ENCODE results near the gene C4orf50. TPM values are rescaled to one million over a fixed set of nuclear protein-coding genes. Genes with fewer than 3 reads are reported as not detected.

C4orf50 gene
- total RNA-seq, 1 donor from 2014 or later = not detected

GRCh38 chr4:5885733-5886132, 132.5 kb downstream of the C4orf50 start:
- H3K4me3 ChIP-seq (ENCODE audit: low read depth, low read length) = no peak overlapping the region
- DNase-seq (ENCODE audit: low read depth) = no peak
- TF ChIP-seq, protein P1, sequence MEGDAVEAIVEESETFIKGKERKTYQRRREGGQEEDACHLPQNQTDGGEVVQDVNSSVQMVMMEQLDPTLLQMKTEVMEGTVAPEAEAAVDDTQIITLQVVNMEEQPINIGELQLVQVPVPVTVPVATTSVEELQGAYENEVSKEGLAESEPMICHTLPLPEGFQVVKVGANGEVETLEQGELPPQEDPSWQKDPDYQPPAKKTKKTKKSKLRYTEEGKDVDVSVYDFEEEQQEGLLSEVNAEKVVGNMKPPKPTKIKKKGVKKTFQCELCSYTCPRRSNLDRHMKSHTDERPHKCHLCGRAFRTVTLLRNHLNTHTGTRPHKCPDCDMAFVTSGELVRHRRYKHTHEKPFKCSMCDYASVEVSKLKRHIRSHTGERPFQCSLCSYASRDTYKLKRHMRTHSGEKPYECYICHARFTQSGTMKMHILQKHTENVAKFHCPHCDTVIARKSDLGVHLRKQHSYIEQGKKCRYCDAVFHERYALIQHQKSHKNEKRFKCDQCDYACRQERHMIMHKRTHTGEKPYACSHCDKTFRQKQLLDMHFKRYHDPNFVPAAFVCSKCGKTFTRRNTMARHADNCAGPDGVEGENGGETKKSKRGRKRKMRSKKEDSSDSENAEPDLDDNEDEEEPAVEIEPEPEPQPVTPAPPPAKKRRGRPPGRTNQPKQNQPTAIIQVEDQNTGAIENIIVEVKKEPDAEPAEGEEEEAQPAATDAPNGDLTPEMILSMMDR (conservative IDR thresholded peaks at IDR 0.05; ENCODE audit: low read depth, low read length) = no peak

DNA sequence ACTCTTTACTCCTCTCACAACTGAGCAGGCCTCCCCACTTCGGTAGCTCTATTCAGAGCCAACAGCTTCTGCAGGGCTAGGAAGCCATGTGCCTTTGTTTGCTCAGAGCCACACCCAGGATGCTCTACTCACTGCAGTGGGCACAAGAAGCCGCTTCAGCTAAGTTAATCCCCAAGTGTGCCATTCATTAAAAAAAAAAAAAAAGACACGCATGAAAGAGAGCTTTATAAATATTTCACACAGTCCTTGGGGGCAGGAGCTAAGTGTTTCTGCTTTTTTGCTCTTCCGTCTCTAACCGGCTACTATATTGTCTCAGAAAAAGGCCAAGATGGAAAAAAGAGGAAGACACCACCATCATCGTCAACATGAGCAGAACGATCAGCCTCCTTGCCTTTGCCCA, 133.4 kb downstream of the C4orf50 start:
- no peak for DNase-seq (ENCODE audit: low read depth)
- TF ChIP-seq, protein P1 (conservative IDR thresholded peaks at IDR 0.05; ENCODE audit: low read depth, low read length) = no peak
- no peak overlapping the region for H3K4me3 ChIP-seq (ENCODE audit: low read depth, low read length)

DNA sequence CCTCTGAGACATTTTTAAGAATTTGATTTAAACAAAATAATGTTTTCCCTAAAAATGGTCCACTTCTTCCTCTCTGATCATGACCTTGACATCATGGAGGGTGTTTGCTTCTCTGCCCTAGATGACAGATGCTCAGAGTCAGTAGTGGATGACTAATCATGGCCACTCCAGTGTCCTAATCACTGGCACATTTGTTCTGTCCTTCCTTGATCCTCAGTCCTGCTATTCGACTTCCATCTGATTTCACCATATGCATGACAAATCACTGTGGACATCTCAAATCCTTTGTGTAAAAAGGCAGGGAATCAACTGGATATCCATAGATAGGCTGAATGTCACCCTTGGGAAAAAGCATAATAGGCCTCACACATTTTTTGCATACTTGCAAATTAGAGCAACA, 134.3 kb downstream of the C4orf50 start:
- no peak overlapping the region for H3K4me3 ChIP-seq (ENCODE audit: low read depth, low read length)
- TF ChIP-seq, protein P1 (conservative IDR thresholded peaks at IDR 0.05; ENCODE audit: low read depth, low read length) = no peak
- no peak for DNase-seq (ENCODE audit: low read depth)

- no peak overlapping the region for H3K4me3 ChIP-seq (ENCODE audit: low read depth, low read length)
- TF ChIP-seq, protein P1 (conservative IDR thresholded peaks at IDR 0.05; ENCODE audit: low read depth, low read length) = no peak
- no peak for DNase-seq (ENCODE audit: low read depth)
Observed at GRCh38 chr4:5882947-5883346, 135.3 kb downstream of the C4orf50 start.

- no peak for DNase-seq (ENCODE audit: low read depth)
- no peak overlapping the region for H3K4me3 ChIP-seq (ENCODE audit: low read depth, low read length)
- TF ChIP-seq, protein P1 (conservative IDR thresholded peaks at IDR 0.05; ENCODE audit: low read depth, low read length) = no peak
Observed at GRCh38 chr4:5881340-5881739, 136.9 kb downstream of the C4orf50 start.

- TF ChIP-seq, protein P1 (conservative IDR thresholded peaks at IDR 0.05; ENCODE audit: low read depth, low read length) = no peak
- no peak for DNase-seq (ENCODE audit: low read depth)
Observed at GRCh38 chr4:5878359-5878758, 139.9 kb downstream of the C4orf50 start.

GRCh38 chr4:5877392-5877791, 140.8 kb downstream of the C4orf50 start:
- DNase-seq (ENCODE audit: low read depth) = no peak
- no peak overlapping the region for H3K4me3 ChIP-seq (ENCODE audit: low read depth, low read length)
- TF ChIP-seq, protein P1 (conservative IDR thresholded peaks at IDR 0.05; ENCODE audit: low read depth, low read length) = no peak

More at GRCh38 chr4:5878359-5878758, 139.9 kb downstream of the C4orf50 start:
- no peak overlapping the region for H3K4me3 ChIP-seq (ENCODE audit: low read depth, low read length)
